ENCODE measurements around the gene TNFRSF11A. TPM values are rescaled to one million over a fixed set of nuclear protein-coding genes. Genes with fewer than 3 reads are reported as not detected.
A peak's percentile ranks its signal among the peaks of the same experiment; 100 is the strongest.

The TNFRSF11A gene
- total RNA-seq, 1 donor from 2014 or later, result 0.42 TPM

- H3K36me3 ChIP-seq (ENCODE audit: control insufficient read depth, insufficient read depth, low read length), result no peaks in the 10 kb centered on the region
- H3K27me3 ChIP-seq (ENCODE audit: control insufficient read depth, insufficient read depth, low read length), result no peaks in the 10 kb centered on the region
- DNase-seq (ENCODE audit: low read depth), result no peak
- TF ChIP-seq CTCF (IDR thresholded peaks at IDR 0.05; ENCODE audit: insufficient read depth, low read length, poor library complexity, severe bottlenecking), result no peak
- no peak overlapping the region for H3K4me3 ChIP-seq (ENCODE audit: low read depth, low read length)
Observed at GRCh38 chr18:62381373-62381772, 56.3 kb downstream of the TNFRSF11A start.

GRCh38 chr18:62384068-62384467 is 59.0 kb downstream of the TNFRSF11A start:
- H3K36me3 ChIP-seq (ENCODE audit: control insufficient read depth, insufficient read depth, low read length), result no peaks in the 10 kb centered on the region
- no peak for TF ChIP-seq CTCF (IDR thresholded peaks at IDR 0.05; ENCODE audit: insufficient read depth, low read length, poor library complexity, severe bottlenecking)
- H3K4me3 ChIP-seq (ENCODE audit: low read depth, low read length), result no peak overlapping the region
- no peaks in the 10 kb centered on the region for H3K27me3 ChIP-seq (ENCODE audit: control insufficient read depth, insufficient read depth, low read length)
- no peak for DNase-seq (ENCODE audit: low read depth)

- Histone ChIP-seq H3K4me3 (ENCODE audit: low read depth, low read length) (peak overlapping the region; percentile 7), H3K27me3 (ENCODE audit: control insufficient read depth, insufficient read depth, low read length) (no peaks in the 10 kb centered on the region), H3K36me3 (ENCODE audit: control insufficient read depth, insufficient read depth, low read length) (no peaks in the 10 kb centered on the region)
- no peak for DNase-seq (ENCODE audit: low read depth)
- TF ChIP-seq CTCF (IDR thresholded peaks at IDR 0.05; ENCODE audit: insufficient read depth, low read length, poor library complexity, severe bottlenecking), result no peak
Observed at GRCh38 chr18:62384610-62385097, 59.5 kb downstream of the TNFRSF11A start.

GRCh38 chr18:62386091-62386490 is 61.0 kb downstream of the TNFRSF11A start:
- Histone ChIP-seq H3K4me3 (ENCODE audit: low read depth, low read length) (no peak overlapping the region), H3K36me3 (ENCODE audit: control insufficient read depth, insufficient read depth, low read length) (no peaks in the 10 kb centered on the region), H3K27me3 (ENCODE audit: control insufficient read depth, insufficient read depth, low read length) (no peaks in the 10 kb centered on the region)
- no peak for TF ChIP-seq CTCF (IDR thresholded peaks at IDR 0.05; ENCODE audit: insufficient read depth, low read length, poor library complexity, severe bottlenecking)
- DNase-seq (ENCODE audit: low read depth), result no peak

- Histone ChIP-seq H3K4me3 (ENCODE audit: low read depth, low read length) (no peak overlapping the region), H3K36me3 (ENCODE audit: control insufficient read depth, insufficient read depth, low read length) (no peaks in the 10 kb centered on the region), H3K27me3 (ENCODE audit: control insufficient read depth, insufficient read depth, low read length) (no peaks in the 10 kb centered on the region)
- TF ChIP-seq CTCF (IDR thresholded peaks at IDR 0.05; ENCODE audit: insufficient read depth, low read length, poor library complexity, severe bottlenecking), result no peak
- DNase-seq (ENCODE audit: low read depth), result no peak
Observed at GRCh38 chr18:62386601-62387000, 61.5 kb downstream of the TNFRSF11A start.

GRCh38 chr18:62387257-62387656 is 62.1 kb downstream of the TNFRSF11A start:
- H3K27me3 ChIP-seq (ENCODE audit: control insufficient read depth, insufficient read depth, low read length), result no peaks in the 10 kb centered on the region

More at GRCh38 chr18:62387257-62387656, 62.1 kb downstream of the TNFRSF11A start:
- TF ChIP-seq CTCF (IDR thresholded peaks at IDR 0.05; ENCODE audit: insufficient read depth, low read length, poor library complexity, severe bottlenecking), result no peak
- no peak for DNase-seq (ENCODE audit: low read depth)
- H3K4me3 ChIP-seq (ENCODE audit: low read depth, low read length), result no peak overlapping the region
- no peaks in the 10 kb centered on the region for H3K36me3 ChIP-seq (ENCODE audit: control insufficient read depth, insufficient read depth, low read length)
